Activated naive CD8-positive, alpha-beta T cell treated with anti-CD3 and anti-CD28 coated beads, Interleukin-2, amount 50 U/mL, for 24 hours (primary cell): Measurements from ENCODE around the gene NPEPPS.

Experiments
- ATAC-seq: fragments of 150-1000 bp; cut with Tn5 transposase; one replicate; pipeline ENCODE4 v1.10.0; 2021
- DNase-seq: peaks from one replicate; pipeline ENCODE4 v3.0.0; 2021
- H3K27ac Mint-ChIP-seq: one replicate; pipeline ENCODE4 v1.8.0; 2021; ENCODE audit warnings: mild to moderate bottlenecking, mixed read lengths
- H3K27me3 Mint-ChIP-seq: one replicate; pipeline ENCODE4 v1.8.0; 2021; ENCODE audit warnings: mixed read lengths
- H3K36me3 Mint-ChIP-seq: one replicate; pipeline ENCODE4 v1.8.0; 2021; ENCODE audit warnings: low read depth, mixed read lengths
- H3K4me1 Mint-ChIP-seq: one replicate; pipeline ENCODE4 v1.8.0; 2021; ENCODE audit warnings: mixed read lengths
- H3K4me3 Mint-ChIP-seq: one replicate; pipeline ENCODE4 v1.8.0; 2021; ENCODE audit warnings: mild to moderate bottlenecking, moderate library complexity, mixed read lengths
- H3K9me3 Mint-ChIP-seq: one replicate; pipeline ENCODE4 v1.8.0; 2021; ENCODE audit warnings: mixed read lengths

NPEPPS gene

DNA sequence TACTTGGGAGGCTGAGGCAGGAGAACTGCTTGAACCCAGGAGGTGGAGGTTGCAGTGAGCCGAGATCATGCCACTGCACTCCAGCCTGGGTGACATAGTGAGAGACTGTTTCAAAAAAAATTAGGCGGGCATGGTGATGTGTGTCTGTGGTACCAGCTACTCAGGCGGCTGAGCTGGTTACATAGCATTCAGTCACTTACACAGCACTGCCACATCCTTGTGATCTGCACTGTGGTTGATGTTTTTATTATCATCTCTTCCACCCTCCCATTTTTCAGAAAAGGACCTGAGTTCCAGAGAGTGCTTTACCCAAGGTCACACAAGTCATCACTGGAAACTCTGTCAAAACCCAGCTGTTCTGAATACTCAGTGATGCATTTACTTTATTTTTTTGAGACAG is 104.0 kb downstream of the NPEPPS start:
- H3K4me3 Mint-ChIP-seq = no peak overlapping the region
- no peak for DNase-seq
- H3K27me3 Mint-ChIP-seq = no peaks in the 10 kb centered on the region
- H3K27ac Mint-ChIP-seq = no peak overlapping the region
- H3K4me1 Mint-ChIP-seq = peaks cover 6% of the 10 kb centered on the region
- H3K36me3 Mint-ChIP-seq = no peaks in the 10 kb centered on the region
- ATAC-seq = no peak
- no peaks in the 10 kb centered on the region for H3K9me3 Mint-ChIP-seq

- H3K36me3 Mint-ChIP-seq = no peaks in the 10 kb centered on the region
- ATAC-seq = no peak
- H3K4me3 Mint-ChIP-seq = no peak overlapping the region
These were observed 104.8 kb downstream of the NPEPPS start for GRCh38 chr17:47635734-47636133.

DNA sequence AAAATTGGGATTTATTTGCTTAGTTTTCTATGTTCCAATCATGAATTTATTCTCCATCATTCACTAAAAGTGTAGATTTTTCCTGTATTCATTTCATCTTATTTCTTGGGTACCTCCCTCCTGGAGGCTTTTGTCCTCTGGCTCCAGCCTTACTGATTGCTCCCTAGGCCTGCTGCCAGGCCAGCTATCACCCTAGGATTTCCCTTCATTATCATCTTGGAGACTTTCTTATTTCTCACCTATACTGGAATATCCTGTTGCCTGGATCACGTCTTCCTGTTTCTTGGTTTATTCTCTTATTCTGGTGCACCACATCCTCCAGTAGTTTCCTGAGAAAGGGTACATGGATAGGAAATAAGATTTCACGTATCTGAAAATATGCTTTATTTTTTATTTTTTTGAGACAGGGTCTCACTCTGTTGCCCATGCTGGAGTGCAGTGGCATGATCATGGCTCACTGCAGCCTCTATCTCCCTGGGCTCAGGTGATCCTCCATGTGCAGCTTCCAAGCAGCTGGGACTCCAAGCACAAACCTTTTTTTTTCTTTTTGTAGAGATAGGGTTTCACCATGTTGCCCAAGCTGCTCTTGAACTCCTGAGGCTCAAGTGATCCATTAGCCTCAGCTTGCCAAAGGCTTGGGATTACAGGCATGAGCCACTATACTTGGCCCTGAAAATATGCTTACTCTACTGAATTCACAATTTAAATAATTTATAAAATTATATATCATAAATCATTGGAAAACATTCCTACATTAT is 105.5 kb downstream of the NPEPPS start:
- Mint-ChIP-seq H3K27ac (no peak overlapping the region), H3K27me3 (no peaks in the 10 kb centered on the region), H3K4me3 (no peak overlapping the region), H3K9me3 (no peaks in the 10 kb centered on the region), H3K36me3 (no peaks in the 10 kb centered on the region), H3K4me1 (peaks cover 6% of the 10 kb centered on the region)
- no peak for DNase-seq
- ATAC-seq = no peak

More at GRCh38 chr17:47635734-47636133, 104.8 kb downstream of the NPEPPS start:
- Mint-ChIP-seq H3K4me1 (peaks cover 6% of the 10 kb centered on the region), H3K9me3 (no peaks in the 10 kb centered on the region), H3K27me3 (no peaks in the 10 kb centered on the region), H3K27ac (no peak overlapping the region)
- no peak for DNase-seq

- Mint-ChIP-seq H3K36me3 (no peaks in the 10 kb centered on the region), H3K27me3 (no peaks in the 10 kb centered on the region), H3K4me1 (peaks cover 6% of the 10 kb centered on the region), H3K27ac (no peak overlapping the region), H3K9me3 (no peaks in the 10 kb centered on the region), H3K4me3 (no peak overlapping the region)
- no peak for DNase-seq
- no peak for ATAC-seq
These were observed 108.0 kb downstream of the NPEPPS start for GRCh38 chr17:47638903-47639302.

- Mint-ChIP-seq H3K27me3 (no peaks in the 10 kb centered on the region), H3K4me3 (no peak overlapping the region), H3K27ac (no peak overlapping the region), H3K9me3 (no peaks in the 10 kb centered on the region), H3K4me1 (peaks cover 6% of the 10 kb centered on the region), H3K36me3 (no peaks in the 10 kb centered on the region)
- ATAC-seq (no peak), DNase-seq (no peak)
These were observed 109.2 kb downstream of the NPEPPS start for GRCh38 chr17:47640076-47640475.

DNA sequence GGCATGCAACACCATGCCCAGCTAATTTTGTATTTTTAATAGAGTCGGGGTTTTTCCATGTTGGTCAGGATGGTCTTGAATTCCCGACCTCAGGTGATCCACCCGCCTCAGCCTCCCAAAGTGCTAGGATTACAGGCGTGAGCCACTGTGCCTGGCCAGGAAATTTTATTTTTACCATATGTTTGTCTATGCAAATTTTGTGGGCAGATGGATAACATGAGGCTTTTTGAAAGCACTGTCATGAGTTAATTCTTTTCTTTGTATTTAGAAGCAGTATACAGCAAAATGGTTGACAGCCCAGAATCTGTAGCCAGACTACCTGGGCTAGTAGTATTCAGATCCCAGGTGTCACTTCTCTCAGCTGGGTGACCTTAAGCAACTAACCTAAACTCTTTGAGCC is 110.3 kb downstream of the NPEPPS start:
- Mint-ChIP-seq H3K4me1 (peaks cover 7% of the 10 kb centered on the region), H3K36me3 (no peaks in the 10 kb centered on the region), H3K4me3 (no peak overlapping the region), H3K27me3 (no peaks in the 10 kb centered on the region), H3K27ac (no peak overlapping the region), H3K9me3 (no peaks in the 10 kb centered on the region)
- no peak for ATAC-seq
- DNase-seq = no peak

DNA sequence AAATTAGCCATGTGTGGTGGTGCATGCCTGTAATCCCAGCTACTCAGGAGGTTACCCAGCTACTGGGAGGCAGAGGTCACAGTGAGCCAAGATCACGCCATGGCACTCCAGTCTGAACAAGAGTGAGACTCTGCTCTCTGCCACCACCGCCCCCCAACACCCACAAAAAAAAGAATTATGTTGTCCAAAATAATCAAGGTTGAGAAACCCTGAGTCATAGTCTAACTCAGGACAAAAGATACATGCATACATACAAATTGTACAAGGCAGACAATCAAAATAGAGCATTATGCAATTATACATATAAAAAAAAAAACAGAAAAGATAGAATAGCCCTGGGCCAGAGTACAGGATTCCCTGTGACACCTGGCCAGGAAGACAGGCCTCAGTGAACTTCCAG is 112.2 kb downstream of the NPEPPS start:
- no peaks in the 10 kb centered on the region for H3K9me3 Mint-ChIP-seq
- peaks cover 21% of the 10 kb centered on the region for H3K4me1 Mint-ChIP-seq
- H3K27me3 Mint-ChIP-seq = no peaks in the 10 kb centered on the region
- no peaks in the 10 kb centered on the region for H3K36me3 Mint-ChIP-seq
- DNase-seq (no peak), ATAC-seq (no peak)
- no peak overlapping the region for H3K27ac Mint-ChIP-seq
- H3K4me3 Mint-ChIP-seq = no peak overlapping the region

- Mint-ChIP-seq H3K4me1 (peaks cover 29% of the 10 kb centered on the region), H3K9me3 (no peaks in the 10 kb centered on the region), H3K36me3 (peaks cover 2% of the 10 kb centered on the region), H3K4me3 (no peak overlapping the region), H3K27me3 (peaks cover under 1% of the 10 kb centered on the region), H3K27ac (no peak overlapping the region)
- DNase-seq (no peak), ATAC-seq (no peak)
These were observed 113.4 kb downstream of the NPEPPS start for GRCh38 chr17:47644324-47644723.

GRCh38 chr17:47649153-47649971 is 118.5 kb downstream of the NPEPPS start, which contains the start of gene KPNB1:
TSS of gene KPNB1 (plus strand) at chr17:47649919. CDS start at chr17:47650245, 326 bp downstream.
- Mint-ChIP-seq H3K4me3 (peak within 1 kb of the TSS; percentile 98), H3K27me3 (peaks cover 4% of the 10 kb centered on the region), H3K36me3 (peaks cover 38% of the 10 kb centered on the region), H3K27ac (peak within 1 kb of the TSS; percentile 98), H3K9me3 (no peaks in the 10 kb centered on the region), H3K4me1 (peaks cover 69% of the 10 kb centered on the region)
- peak; percentile 97 for DNase-seq
- ATAC-seq = peak; percentile 88

DNA sequence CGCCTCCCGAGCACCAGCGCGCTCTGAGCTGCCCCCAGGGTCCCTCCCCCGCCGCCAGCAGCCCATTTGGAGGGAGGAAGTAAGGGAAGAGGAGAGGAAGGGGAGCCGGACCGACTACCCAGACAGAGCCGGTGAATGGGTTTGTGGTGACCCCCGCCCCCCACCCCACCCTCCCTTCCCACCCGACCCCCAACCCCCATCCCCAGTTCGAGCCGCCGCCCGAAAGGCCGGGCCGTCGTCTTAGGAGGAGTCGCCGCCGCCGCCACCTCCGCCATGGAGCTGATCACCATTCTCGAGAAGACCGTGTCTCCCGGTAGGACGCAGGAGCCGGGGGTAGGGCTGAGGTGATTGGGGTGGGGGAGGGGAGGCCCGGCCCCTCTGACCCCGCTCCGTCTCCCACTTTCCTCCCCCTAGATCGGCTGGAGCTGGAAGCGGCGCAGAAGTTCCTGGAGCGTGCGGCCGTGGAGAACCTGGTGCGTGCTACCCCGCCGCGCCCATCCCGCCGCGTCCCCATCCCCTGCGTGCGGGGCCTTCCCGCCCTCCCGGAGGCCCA is 119.1 kb downstream of the NPEPPS start:
- peak overlapping the region; percentile 98 for H3K27ac Mint-ChIP-seq
- peak; percentile 0 for ATAC-seq
- peaks cover 44% of the 10 kb centered on the region for H3K36me3 Mint-ChIP-seq
- no peaks in the 10 kb centered on the region for H3K9me3 Mint-ChIP-seq
- peaks cover 4% of the 10 kb centered on the region for H3K27me3 Mint-ChIP-seq
- H3K4me1 Mint-ChIP-seq = peaks cover 76% of the 10 kb centered on the region
- H3K4me3 Mint-ChIP-seq = peak overlapping the region; percentile 98
- no peak for DNase-seq

GRCh38 chr17:47650525-47651522 is 119.9 kb downstream of the NPEPPS start:
- H3K4me1 Mint-ChIP-seq = peaks cover 83% of the 10 kb centered on the region
- DNase-seq = peak; percentile 95
- peak; percentile 52 for ATAC-seq
- peak overlapping the region; percentile 98 for H3K4me3 Mint-ChIP-seq
- H3K27ac Mint-ChIP-seq = peak overlapping the region; percentile 97
- H3K36me3 Mint-ChIP-seq = peaks cover 52% of the 10 kb centered on the region
- peaks cover 4% of the 10 kb centered on the region for H3K27me3 Mint-ChIP-seq
- no peaks in the 10 kb centered on the region for H3K9me3 Mint-ChIP-seq

GRCh38 chr17:47651704-47652103 is 120.8 kb downstream of the NPEPPS start:
- Mint-ChIP-seq H3K4me1 (peaks cover 85% of the 10 kb centered on the region), H3K36me3 (peaks cover 59% of the 10 kb centered on the region)
- ATAC-seq = no peak

GRCh38 chr17:47652570-47652969 is 121.7 kb downstream of the NPEPPS start:
- Mint-ChIP-seq H3K9me3 (no peaks in the 10 kb centered on the region), H3K4me3 (peak overlapping the region; percentile 98), H3K36me3 (peaks cover 68% of the 10 kb centered on the region), H3K4me1 (peaks cover 85% of the 10 kb centered on the region), H3K27me3 (peaks cover 4% of the 10 kb centered on the region), H3K27ac (peak overlapping the region; percentile 97)
- ATAC-seq (no peak), DNase-seq (no peak)

More at GRCh38 chr17:47651704-47652103, 120.8 kb downstream of the NPEPPS start:
- Mint-ChIP-seq H3K9me3 (no peaks in the 10 kb centered on the region), H3K4me3 (peak overlapping the region; percentile 98), H3K27me3 (peaks cover 4% of the 10 kb centered on the region), H3K27ac (peak overlapping the region; percentile 97)
- DNase-seq = no peak

DNA sequence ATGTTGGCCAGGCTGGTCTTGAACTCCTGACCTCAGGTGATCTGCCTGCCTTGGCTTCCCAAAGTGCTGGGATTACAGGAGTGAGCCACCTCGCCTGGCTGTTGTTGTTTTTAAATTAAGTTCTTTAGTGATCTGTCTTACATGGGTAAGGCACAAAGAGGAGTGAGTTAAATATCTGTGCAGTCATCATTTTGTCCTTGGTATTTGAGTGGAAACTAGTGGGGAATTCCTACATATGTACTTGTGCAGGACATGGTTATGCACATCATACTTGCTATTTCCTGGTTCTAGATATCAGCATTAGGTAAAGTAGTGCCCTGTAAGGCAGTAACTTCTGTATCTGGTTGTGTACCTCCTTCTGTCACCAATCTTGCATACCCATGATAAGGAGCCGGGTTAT is 122.5 kb downstream of the NPEPPS start:
- no peak for DNase-seq
- Mint-ChIP-seq H3K4me1 (peaks cover 83% of the 10 kb centered on the region), H3K27me3 (peaks cover 4% of the 10 kb centered on the region), H3K36me3 (peaks cover 72% of the 10 kb centered on the region), H3K9me3 (no peaks in the 10 kb centered on the region), H3K4me3 (peak overlapping the region; percentile 98), H3K27ac (peak overlapping the region; percentile 89)
- ATAC-seq = no peak
